Neutrophil (primary cell): ENCODE results near the gene TMEM236.

ENCODE experiments used
- H3K27ac ChIP-seq: fragments of 200-600 bp; sonication (generic); 2 replicates; pipeline ENCODE4 v1.5.1; 2016; ENCODE audit warnings: mild to moderate bottlenecking, moderate library complexity
- H3K27me3 ChIP-seq: fragments of 200-600 bp; sonication (generic); 2 replicates; pipeline ENCODE4 v1.6.0; 2016; ENCODE audit warnings: mild to moderate bottlenecking
- H3K36me3 ChIP-seq: fragments of 200-600 bp; sonication (generic); 2 replicates; pipeline ENCODE4 v1.5.1; 2017
- H3K4me1 ChIP-seq, 2 experiments: fragments of 200-600 bp in 1 of 2; sonication (generic) in 1 of 2; 1 replicate in 1 of 2; 2 replicates in 1 of 2; pipeline versions ENCODE4 v1.5.1 to v1.6.1; 2013 to 2016; ENCODE audit warnings: low read depth in 1 of 2, low read length in 1 of 2, mild to moderate bottlenecking in 1 of 2, moderate library complexity in 1 of 2; ENCODE audit not compliant: control insufficient read depth in 1 of 2, insufficient read depth in 1 of 2
- H3K4me3 ChIP-seq, 2 experiments: fragments of 200-600 bp in 1 of 2; sonication (generic) in 1 of 2; 1 replicate in 1 of 2; 2 replicates in 1 of 2; pipeline ENCODE4 v1.5.1; 2013 to 2016; ENCODE audit warnings: low read depth in 1 of 2, low read length in 1 of 2, mild to moderate bottlenecking in 1 of 2, moderate library complexity in 1 of 2
- H3K9me3 ChIP-seq: fragments of 200-600 bp; sonication (generic); 2 replicates; pipeline ENCODE4 v1.5.1; 2016
- CTCF ChIP-seq: fragments of 200-600 bp; sonication (generic); IDR thresholded peaks from 2 replicates; pipeline ENCODE4 v1.5.1; 2016; ENCODE audit warnings: antibody characterized with exemption

TMEM236 gene

GRCh38 chr10:17805330-17805729, 53.3 kb downstream of the TMEM236 start:
- H3K4me3 ChIP-seq = no peak overlapping the region
- no peaks in the 10 kb centered on the region for H3K36me3 ChIP-seq
- no peaks in the 10 kb centered on the region for H3K9me3 ChIP-seq
- peaks cover 16% of the 10 kb centered on the region for H3K27me3 ChIP-seq
- H3K27ac ChIP-seq = no peak overlapping the region
- H3K4me1 ChIP-seq = peaks cover 5 to 7% of the 10 kb centered on the region in 2 experiments
- no peak for TF ChIP-seq CTCF

- H3K27me3 ChIP-seq = peaks cover 16% of the 10 kb centered on the region
- H3K4me1 ChIP-seq = peaks cover 5 to 7% of the 10 kb centered on the region in 2 experiments
- H3K4me3 ChIP-seq = no peak overlapping the region
- no peaks in the 10 kb centered on the region for H3K9me3 ChIP-seq
- H3K27ac ChIP-seq = no peak overlapping the region
- H3K36me3 ChIP-seq = no peaks in the 10 kb centered on the region
- no peak for TF ChIP-seq CTCF
These were observed 54.0 kb downstream of the TMEM236 start for GRCh38 chr10:17805921-17806577.

- H3K4me3 ChIP-seq = no peak within 1 kb of the TSS
- H3K9me3 ChIP-seq = no peaks in the 10 kb centered on the region
- H3K36me3 ChIP-seq = no peaks in the 10 kb centered on the region
- peaks cover 16% of the 10 kb centered on the region for H3K27me3 ChIP-seq
- H3K27ac ChIP-seq = no peak within 1 kb of the TSS
- no peak for TF ChIP-seq CTCF
- peaks cover 5 to 7% of the 10 kb centered on the region in 2 experiments for H3K4me1 ChIP-seq
These were observed 57.2 kb downstream of the TMEM236 start, which contains the start of gene MRC1 for GRCh38 chr10:17808971-17809841. Gene MRC1 (plus strand): TSS chr10:17809348. CDS start chr10:17809466, 118 bp downstream.

- Histone ChIP-seq H3K4me3 (no peak overlapping the region), H3K4me1 (peaks cover 5 to 7% of the 10 kb centered on the region in 2 experiments), H3K36me3 (no peaks in the 10 kb centered on the region), H3K9me3 (no peaks in the 10 kb centered on the region), H3K27ac (no peak overlapping the region), H3K27me3 (peaks cover 16% of the 10 kb centered on the region)
- no peak for TF ChIP-seq CTCF
These were observed 59.3 kb downstream of the TMEM236 start for GRCh38 chr10:17811146-17811865.

- Histone ChIP-seq H3K27ac (no peak overlapping the region), H3K27me3 (peaks cover 1% of the 10 kb centered on the region), H3K4me3 (no peak overlapping the region), H3K4me1 (no peaks in the 10 kb centered on the region), H3K9me3 (no peaks in the 10 kb centered on the region), H3K36me3 (no peaks in the 10 kb centered on the region)
- TF ChIP-seq CTCF = no peak
These were observed 63.0 kb downstream of the TMEM236 start for GRCh38 chr10:17814973-17815372.
